ENCODE data around the gene DHRSX. TPM values are rescaled to one million over a fixed set of nuclear protein-coding genes. Genes with fewer than 3 reads are reported as not detected.
A peak's percentile ranks its signal among the peaks of the same experiment; 100 is the strongest.
"Not testable (repeated sequence)": the region's sequence is repeated elsewhere in the genome, so short reads cannot be mapped to it uniquely, and the experiment has no call there.

DHRSX gene
- polyA plus RNA-seq, 3 donors = 12.9 to 33.2 (median 28.3) TPM

GRCh38 chrX:2360731-2361130, 140.0 kb downstream of the DHRSX start:
- H3K9me3 ChIP-seq (replicated peaks in 1 of 2; ENCODE audit: control insufficient read depth in 1 of 2, insufficient read depth in 1 of 2, low read length in 2 of 2) = peaks cover 7 to 13% of the 10 kb centered on the region in 2 donors
- Mint-ChIP-seq H3K27me3 (ENCODE audit: low read depth in 3 of 3) (peaks cover 0 to 3% (median 1%) of the 10 kb centered on the region in 3 donors), H3K9me3 (peaks cover 8 to 19% (median 16%) of the 10 kb centered on the region in 7 donors), H3K27ac (peak overlapping the region in 1 of 7 donors; percentile 32), H3K4me1 (peaks cover 21% of the 10 kb centered on the region), H3K36me3 (peaks cover 10 to 14% of the 10 kb centered on the region in 2 donors), H3K4me3 (no peak overlapping the region)
- WGBS (ENCODE audit: insufficient coverage) = 100% methylated on average over 5 of the region's 9 CpGs
- H3K36me3 ChIP-seq (replicated peaks in 1 of 2; ENCODE audit: control insufficient read depth in 1 of 2, insufficient read depth in 2 of 2, low read length in 2 of 2) = peaks cover 0 to 13% of the 10 kb centered on the region in 2 donors
- no peak overlapping the region for H3K27ac ChIP-seq (ENCODE audit: low read depth in 1 of 2, low read length in 2 of 2)
- no peak for TF ChIP-seq CTCF (IDR thresholded peaks at IDR 0.05)
- intact Hi-C loops (cut with micrococcal nuclease) = no loop called here
- H2AFZ ChIP-seq (ENCODE audit: insufficient read depth, low read depth, low read length, poor library complexity, severe bottlenecking) = no peak overlapping the region
- no peak overlapping the region for H3K9ac ChIP-seq (ENCODE audit: insufficient read depth, low read length, poor library complexity, severe bottlenecking)
- H3K4me1 ChIP-seq (ENCODE audit: control insufficient read depth in 1 of 2, insufficient read depth in 2 of 2, low read length in 2 of 2) = peaks cover 13 to 20% of the 10 kb centered on the region in 2 donors
- H4K20me1 ChIP-seq (ENCODE audit: insufficient read depth, low read length) = no peaks in the 10 kb centered on the region
- H3K27me3 ChIP-seq (ENCODE audit: control insufficient read depth in 2 of 2, insufficient read depth in 2 of 2, low read length in 2 of 2) = no peaks in the 10 kb centered on the region
- no peaks in the 10 kb centered on the region for H3K79me2 ChIP-seq (ENCODE audit: insufficient read depth, low read length)
- H3K4me2 ChIP-seq (replicated peaks; ENCODE audit: extremely low read depth, low read length, poor library complexity, severe bottlenecking) = no peak overlapping the region
- no peak for DNase-seq
- H3K4me3 ChIP-seq (replicated peaks in 1 of 3; ENCODE audit: low read depth in 2 of 3, low read length in 3 of 3) = no peak overlapping the region

- peak overlapping the region in 1 of 2 donors; percentile 7 for H3K4me3 Mint-ChIP-seq
- Histone ChIP-seq H3K36me3 (replicated peaks in 1 of 2; ENCODE audit: control insufficient read depth in 1 of 2, insufficient read depth in 2 of 2, low read length in 2 of 2) (peaks cover 0 to 13% of the 10 kb centered on the region in 2 donors), H3K4me1 (ENCODE audit: control insufficient read depth in 1 of 2, insufficient read depth in 2 of 2, low read length in 2 of 2) (peaks cover 13 to 20% of the 10 kb centered on the region in 2 donors), H3K9me3 (replicated peaks in 1 of 2; ENCODE audit: control insufficient read depth in 1 of 2, insufficient read depth in 1 of 2, low read length in 2 of 2) (peaks cover 7 to 13% of the 10 kb centered on the region in 2 donors)
- H3K27me3 Mint-ChIP-seq (ENCODE audit: low read depth in 3 of 3); H3K9ac ChIP-seq (ENCODE audit: insufficient read depth, low read length, poor library complexity, severe bottlenecking); intact Hi-C loops (cut with micrococcal nuclease); H3K27ac ChIP-seq (ENCODE audit: low read depth in 1 of 2, low read length in 2 of 2); H2AFZ ChIP-seq (ENCODE audit: insufficient read depth, low read depth, low read length, poor library complexity, severe bottlenecking); H3K4me3 ChIP-seq (replicated peaks in 1 of 3; ENCODE audit: low read depth in 2 of 3, low read length in 3 of 3); H3K79me2 ChIP-seq (ENCODE audit: insufficient read depth, low read length); H3K27me3 ChIP-seq (ENCODE audit: control insufficient read depth in 2 of 2, insufficient read depth in 2 of 2, low read length in 2 of 2); H4K20me1 ChIP-seq (ENCODE audit: insufficient read depth, low read length); H3K4me2 ChIP-seq (replicated peaks; ENCODE audit: extremely low read depth, low read length, poor library complexity, severe bottlenecking); DNase-seq: not testable (repeated sequence)
- 100% methylated on average over 1 of the region's 4 CpGs for WGBS (ENCODE audit: insufficient coverage)
- peak overlapping the region in 2 of 7 donors; percentile 28 to 59 for H3K27ac Mint-ChIP-seq
- H3K36me3 Mint-ChIP-seq = peaks cover 13 to 17% of the 10 kb centered on the region in 2 donors
- peaks cover 6 to 19% (median 13%) of the 10 kb centered on the region in 7 donors for H3K9me3 Mint-ChIP-seq
- H3K4me1 Mint-ChIP-seq = peaks cover 21% of the 10 kb centered on the region
These were observed 141.3 kb downstream of the DHRSX start for GRCh38 chrX:2359522-2359921.

Data from CD14-positive monocyte (primary cell).